ENCODE data around the gene PNLIPRP2.

GRCh38 chr10:116690356-116691322, 69.9 kb downstream of the PNLIPRP2 start:
- peak; percentile 45 to 62 (median 46) for TF ChIP-seq CTCF (IDR thresholded peaks at IDR 0.05; ENCODE audit: control extremely low read depth in 1 of 3, insufficient read depth in 1 of 3, low read depth in 1 of 3, low read length in 3 of 3)
- peak; percentile 49 to 60 for TF ChIP-seq RAD21 (IDR thresholded peaks at IDR 0.05 in 1 of 2, conservative IDR thresholded peaks at IDR 0.05 in 1 of 2; ENCODE audit: low read depth in 2 of 2, low read length in 2 of 2)
- TF ChIP-seq POLR2A (IDR thresholded peaks at IDR 0.05; ENCODE audit: control extremely low read depth in 1 of 2, low read depth in 2 of 2, low read length in 2 of 2) = no peak
